Lower lobe of right lung (tissue), 2 donors: ENCODE measurements around the gene C5. TPM values are rescaled to one million over a fixed set of nuclear protein-coding genes. Genes with fewer than 3 reads are reported as not detected.

Experiments used
- ATAC-seq, 2 donors: fragments of 200-7000 bp; cut with Tn5 transposase; one replicate each; pipeline ENCODE4 v1.9.1; 2020 to 2022; ENCODE audit warnings: mild to moderate bottlenecking in 2 of 2, moderate library complexity in 2 of 2
- DNase-seq: peaks from one replicate; pipeline ENCODE4 v3.0.0-alpha.2; 2020
- H3K27ac ChIP-seq: fragments of 200-600 bp; one replicate; pipeline ENCODE4 v1.8.0; 2022
- H3K27me3 ChIP-seq: fragments of 200-600 bp; one replicate; pipeline ENCODE4 v1.8.0; 2022; ENCODE audit warnings: low read depth
- H3K36me3 ChIP-seq: fragments of 200-600 bp; one replicate; pipeline ENCODE4 v1.8.0; 2022; ENCODE audit warnings: mild to moderate bottlenecking
- H3K4me1 ChIP-seq: fragments of 200-600 bp; one replicate; pipeline ENCODE4 v1.8.0; 2022
- H3K4me3 ChIP-seq: fragments of 200-600 bp; one replicate; pipeline ENCODE4 v1.8.0; 2022; ENCODE audit warnings: mild to moderate bottlenecking
- H3K9me3 ChIP-seq: fragments of 200-600 bp; one replicate; pipeline ENCODE4 v1.8.0; 2022
- intact Hi-C: fragments of 100-400 bp; cut with DNase I; formaldehyde crosslinking; loops from one replicate; pipeline ENCODE4 v1.11.0; 2022
- total RNA-seq: library from RNA; stranded (reverse); fragmentation: NEBNext Ultra II Directional; extraction: Animal tissue kit (Norgen Biotek cat#: 25700); gene quantifications from one replicate; pipeline ENCODE4 v1.2.1, GENCODE V29; 2021
- TF ChIP-seq, protein P1 (sequence below): fragments of 200-600 bp; IDR thresholded peaks from one replicate; pipeline ENCODE4 v1.8.0; 2022; ENCODE audit warnings: antibody characterized with exemption, mild to moderate bottlenecking
- donor health status: DM: no; HTN: yes; CAD: no; lungs with severe emphysema.

C5 gene
- total RNA-seq, 1 donor from 2014 or later = 22.1 TPM

DNA sequence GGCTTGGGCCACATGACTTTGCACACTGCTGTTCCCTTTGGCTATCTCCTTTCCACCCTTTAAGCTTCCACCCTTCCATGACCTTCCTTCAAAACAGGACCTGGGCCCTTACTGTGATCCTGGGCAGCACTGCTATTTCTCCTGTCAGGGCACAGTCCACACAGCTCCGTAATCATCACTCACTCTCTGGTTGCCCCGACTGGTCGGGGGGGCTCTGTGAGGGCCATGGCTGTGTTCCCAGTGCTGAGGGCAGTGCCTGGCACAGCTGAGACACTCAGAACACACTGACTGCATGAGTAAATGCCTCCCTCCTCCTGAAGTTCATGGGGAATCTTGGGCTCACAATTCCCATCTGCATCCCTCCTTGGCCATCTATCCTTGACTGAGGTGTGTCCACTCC is 135.7 kb downstream of the C5 start:
- Histone ChIP-seq H3K4me1 (peaks cover 25% of the 10 kb centered on the region), H3K27ac (no peak overlapping the region), H3K9me3 (no peaks in the 10 kb centered on the region), H3K27me3 (no peaks in the 10 kb centered on the region), H3K4me3 (no peak overlapping the region), H3K36me3 (peaks cover 18% of the 10 kb centered on the region)
- intact Hi-C loops = no loop called here
- TF ChIP-seq, protein P1, sequence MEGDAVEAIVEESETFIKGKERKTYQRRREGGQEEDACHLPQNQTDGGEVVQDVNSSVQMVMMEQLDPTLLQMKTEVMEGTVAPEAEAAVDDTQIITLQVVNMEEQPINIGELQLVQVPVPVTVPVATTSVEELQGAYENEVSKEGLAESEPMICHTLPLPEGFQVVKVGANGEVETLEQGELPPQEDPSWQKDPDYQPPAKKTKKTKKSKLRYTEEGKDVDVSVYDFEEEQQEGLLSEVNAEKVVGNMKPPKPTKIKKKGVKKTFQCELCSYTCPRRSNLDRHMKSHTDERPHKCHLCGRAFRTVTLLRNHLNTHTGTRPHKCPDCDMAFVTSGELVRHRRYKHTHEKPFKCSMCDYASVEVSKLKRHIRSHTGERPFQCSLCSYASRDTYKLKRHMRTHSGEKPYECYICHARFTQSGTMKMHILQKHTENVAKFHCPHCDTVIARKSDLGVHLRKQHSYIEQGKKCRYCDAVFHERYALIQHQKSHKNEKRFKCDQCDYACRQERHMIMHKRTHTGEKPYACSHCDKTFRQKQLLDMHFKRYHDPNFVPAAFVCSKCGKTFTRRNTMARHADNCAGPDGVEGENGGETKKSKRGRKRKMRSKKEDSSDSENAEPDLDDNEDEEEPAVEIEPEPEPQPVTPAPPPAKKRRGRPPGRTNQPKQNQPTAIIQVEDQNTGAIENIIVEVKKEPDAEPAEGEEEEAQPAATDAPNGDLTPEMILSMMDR = no peak
- no peak for DNase-seq
- no peak for ATAC-seq

DNA sequence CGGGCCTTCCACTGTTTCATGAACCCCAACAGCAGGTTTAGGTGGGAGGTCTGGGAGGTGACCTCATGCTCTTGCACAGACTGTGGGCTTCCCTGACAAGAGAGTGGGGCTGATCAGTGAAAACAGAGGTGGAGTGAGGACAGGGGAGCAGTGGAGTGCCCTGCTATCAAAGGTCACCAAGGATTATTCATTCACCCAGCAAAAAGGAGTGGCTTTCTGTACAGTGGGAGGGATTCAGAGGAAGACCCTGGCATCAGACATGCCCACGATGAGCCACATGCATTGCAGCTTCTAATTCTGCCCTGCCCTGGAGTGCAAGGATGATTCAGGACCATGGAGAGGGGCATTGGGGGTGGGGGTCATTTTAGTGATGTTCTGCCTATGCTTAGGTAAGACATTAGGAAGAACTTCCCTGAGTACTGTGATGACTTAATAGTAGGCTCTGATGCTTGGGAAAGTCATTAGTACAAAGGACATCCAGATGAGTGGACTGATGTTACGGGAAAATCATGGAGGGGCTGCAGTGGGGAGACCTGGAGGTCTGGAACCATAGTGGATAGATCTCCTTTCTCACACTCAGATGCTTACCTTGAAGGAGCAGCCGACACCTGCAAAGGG is 136.3 kb downstream of the C5 start:
- no peak overlapping the region for H3K4me3 ChIP-seq
- ATAC-seq (no peak), DNase-seq (no peak)
- H3K27ac ChIP-seq = no peak overlapping the region
- H3K27me3 ChIP-seq = no peaks in the 10 kb centered on the region
- TF ChIP-seq, protein P1 = no peak
- intact Hi-C loops = no loop called here
- H3K36me3 ChIP-seq = peaks cover 18% of the 10 kb centered on the region
- H3K9me3 ChIP-seq = no peaks in the 10 kb centered on the region
- H3K4me1 ChIP-seq = peaks cover 20% of the 10 kb centered on the region

DNA sequence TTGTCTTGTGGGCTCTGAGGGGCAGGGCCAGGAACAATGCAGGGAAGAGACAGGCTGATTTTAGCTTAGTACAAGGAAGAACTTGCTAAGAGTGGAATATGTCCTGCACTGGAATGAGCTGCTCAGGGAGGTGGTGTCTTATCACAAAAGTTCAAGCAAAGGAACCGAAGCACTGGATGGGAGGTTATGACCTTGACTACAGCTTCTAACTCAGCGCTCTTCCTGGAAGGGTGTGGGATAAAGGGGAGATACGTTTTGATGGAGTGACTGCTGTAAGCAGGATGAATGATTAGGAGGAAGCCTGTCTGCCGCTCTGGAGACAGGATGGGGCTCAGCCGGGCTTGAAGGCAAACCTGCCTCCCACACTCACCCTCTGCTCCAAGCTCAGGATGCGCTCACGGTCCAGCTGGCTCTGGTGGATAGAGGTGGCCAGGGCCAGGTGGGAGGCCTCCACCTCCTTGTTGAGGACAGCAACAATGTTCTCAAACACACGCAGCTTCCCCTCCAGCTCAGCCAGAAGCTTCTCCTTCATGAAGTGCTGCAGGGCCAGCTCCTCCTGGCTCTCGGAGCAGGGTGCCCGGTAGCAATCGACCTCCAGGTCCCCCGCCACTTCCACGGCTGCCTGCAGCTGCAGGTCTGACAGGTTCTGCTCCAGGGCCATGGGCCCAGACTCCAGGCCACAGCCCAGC is 137.0 kb downstream of the C5 start:
- ATAC-seq (no peak), DNase-seq (no peak)
- Histone ChIP-seq H3K27me3 (no peaks in the 10 kb centered on the region), H3K27ac (no peak overlapping the region), H3K9me3 (no peaks in the 10 kb centered on the region), H3K4me1 (peaks cover 16% of the 10 kb centered on the region), H3K4me3 (no peak overlapping the region), H3K36me3 (peaks cover 18% of the 10 kb centered on the region)
- TF ChIP-seq, protein P1 = no peak
- intact Hi-C loops = no loop called here

DNA sequence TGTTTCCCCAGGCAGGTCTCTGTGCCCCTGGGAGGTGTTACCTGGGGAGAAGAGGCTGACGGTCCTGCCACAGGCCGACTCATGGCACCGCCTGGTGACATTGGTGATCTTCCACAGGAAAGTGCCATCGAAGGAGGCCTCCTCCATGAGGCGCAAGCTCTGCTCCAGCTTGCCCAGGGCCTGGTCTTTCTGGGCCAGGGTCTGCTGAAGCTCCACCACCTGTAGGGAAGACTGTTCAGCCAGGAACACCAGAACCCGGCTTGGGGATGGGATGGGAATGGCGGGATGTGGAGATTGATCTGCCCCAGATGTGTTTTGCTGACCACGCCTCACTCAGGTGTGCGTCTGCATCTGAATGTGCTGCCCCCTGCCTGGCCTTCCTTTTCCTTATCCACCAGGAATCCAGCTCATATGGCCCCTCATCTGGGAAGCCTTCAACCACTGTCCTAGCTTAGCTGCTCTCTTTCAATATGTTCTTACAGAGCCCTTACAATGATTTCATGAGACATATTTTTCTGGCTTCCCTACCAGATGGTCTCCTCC is 138.7 kb downstream of the C5 start:
- DNase-seq = no peak
- no peak for ATAC-seq
- TF ChIP-seq, protein P1 = no peak
- Histone ChIP-seq H3K27me3 (no peaks in the 10 kb centered on the region), H3K9me3 (no peaks in the 10 kb centered on the region), H3K4me1 (peaks cover 12% of the 10 kb centered on the region), H3K4me3 (no peak overlapping the region), H3K27ac (no peak overlapping the region), H3K36me3 (peaks cover 18% of the 10 kb centered on the region)
- intact Hi-C loops = no loop called here

DNA sequence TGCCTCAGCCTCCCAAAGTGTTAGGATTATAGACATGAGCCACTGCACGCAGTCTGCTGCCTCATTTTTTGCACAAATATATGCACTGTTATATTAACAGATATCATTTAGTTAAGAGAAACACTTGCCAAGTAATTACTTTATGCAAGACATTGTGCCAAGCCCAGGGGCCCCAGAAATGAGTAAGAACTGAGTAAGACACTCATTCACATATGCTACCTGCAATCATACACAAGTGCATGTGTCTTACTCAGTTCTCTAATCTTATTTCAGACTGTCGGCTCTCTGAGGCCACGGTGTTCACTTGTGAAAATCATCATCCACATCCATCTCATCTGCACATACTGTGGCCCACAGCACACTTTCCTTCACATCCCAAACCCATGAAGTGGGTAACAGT is 139.4 kb downstream of the C5 start:
- Histone ChIP-seq H3K27ac (no peak overlapping the region), H3K4me3 (no peak overlapping the region), H3K9me3 (no peaks in the 10 kb centered on the region), H3K36me3 (peaks cover 18% of the 10 kb centered on the region), H3K4me1 (peaks cover 5% of the 10 kb centered on the region), H3K27me3 (no peaks in the 10 kb centered on the region)
- TF ChIP-seq, protein P1 = no peak
- ATAC-seq = no peak
- intact Hi-C loops = no loop called here
- DNase-seq = no peak
